A673 (cell line): ENCODE measurements around the gene PPP1R16B.

Experiments used
- CTCF ChIP-seq: fragments of 300-800, 200-600 bp; sonication (generic); conservative IDR thresholded peaks from 2 replicates; pipeline ENCODE4 v1.5.1; 2017; ENCODE audit warnings: low read depth, mild to moderate bottlenecking, antibody characterized with exemption, low read length, moderate library complexity, mixed read lengths
- EZH2 ChIP-seq: fragments of 200-600 bp; sonication (generic); IDR thresholded peaks from 2 replicates; pipeline ENCODE4 v1.6.1; 2017; ENCODE audit warnings: borderline replicate concordance, low read depth, mild to moderate bottlenecking, mixed read lengths, antibody characterized with exemption, low read length; ENCODE audit not compliant: poor library complexity, severe bottlenecking

- TF ChIP-seq CTCF (no peak), EZH2 (no peak)
Observed at GRCh38 chr20:38864662-38865061, 59.2 kb downstream of the PPP1R16B start.
